ENCODE data around the gene NAGLU. TPM values are rescaled to one million over a fixed set of nuclear protein-coding genes. Genes with fewer than 3 reads are reported as not detected.
"Not testable (repeated sequence)": the region's sequence is repeated elsewhere in the genome, so short reads cannot be mapped to it uniquely, and the experiment has no call there.

NAGLU gene
- total and polyA plus RNA-seq, 4 donors, result 22.3 to 75.0 (median 40.3) TPM

DNA sequence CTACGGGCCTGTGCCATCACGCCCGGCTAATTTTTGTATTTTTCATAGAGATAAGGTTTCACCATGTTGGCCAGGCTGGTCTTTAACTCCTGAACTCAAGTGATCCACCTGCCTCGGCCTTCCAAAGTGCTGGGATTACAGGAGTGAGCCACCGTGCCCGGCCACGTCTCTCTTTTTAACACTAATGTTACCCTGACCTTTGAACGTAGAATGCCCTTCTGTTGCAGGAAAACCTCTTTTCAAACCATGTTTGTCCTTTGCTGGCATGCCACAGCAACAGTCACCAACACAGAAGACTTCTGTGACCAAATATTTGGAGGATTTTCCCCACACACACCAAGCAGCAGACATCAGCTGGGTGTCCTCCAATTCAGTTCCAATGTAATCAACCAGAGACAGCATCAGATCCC lies 8.8 kb downstream of the NAGLU start:
- H3K27me3 ChIP-seq (ENCODE audit: control insufficient read depth in 1 of 2, insufficient read depth in 2 of 2, low read length in 1 of 2), result no peaks in the 10 kb centered on the region
- DNase-seq (no peak), ATAC-seq (ENCODE audit: low FRiP score) (no peak)
- peaks cover 0 to 4% of the 10 kb centered on the region in 2 donors for H3K36me3 ChIP-seq (ENCODE audit: control insufficient read depth in 1 of 2, insufficient read depth in 2 of 2, low read length in 1 of 2)
- WGBS, 2 donors, result 61 to 63% methylated on average over 8 of the region's 8 CpGs
- no peak overlapping the region for H3K4me3 ChIP-seq (ENCODE audit: low read length in 2 of 2)
- intact Hi-C loops (cut with DNase I), result no loop called here
- no peaks in the 10 kb centered on the region for H3K9me3 ChIP-seq (ENCODE audit: control insufficient read depth, low read length)
- no peaks in the 10 kb centered on the region for H3K4me1 ChIP-seq (ENCODE audit: control insufficient read depth in 1 of 2, insufficient read depth in 2 of 2, low read length in 2 of 2)
- H3K27ac ChIP-seq (ENCODE audit: low read depth in 1 of 2, low read length in 2 of 2), result no peak overlapping the region

DNA sequence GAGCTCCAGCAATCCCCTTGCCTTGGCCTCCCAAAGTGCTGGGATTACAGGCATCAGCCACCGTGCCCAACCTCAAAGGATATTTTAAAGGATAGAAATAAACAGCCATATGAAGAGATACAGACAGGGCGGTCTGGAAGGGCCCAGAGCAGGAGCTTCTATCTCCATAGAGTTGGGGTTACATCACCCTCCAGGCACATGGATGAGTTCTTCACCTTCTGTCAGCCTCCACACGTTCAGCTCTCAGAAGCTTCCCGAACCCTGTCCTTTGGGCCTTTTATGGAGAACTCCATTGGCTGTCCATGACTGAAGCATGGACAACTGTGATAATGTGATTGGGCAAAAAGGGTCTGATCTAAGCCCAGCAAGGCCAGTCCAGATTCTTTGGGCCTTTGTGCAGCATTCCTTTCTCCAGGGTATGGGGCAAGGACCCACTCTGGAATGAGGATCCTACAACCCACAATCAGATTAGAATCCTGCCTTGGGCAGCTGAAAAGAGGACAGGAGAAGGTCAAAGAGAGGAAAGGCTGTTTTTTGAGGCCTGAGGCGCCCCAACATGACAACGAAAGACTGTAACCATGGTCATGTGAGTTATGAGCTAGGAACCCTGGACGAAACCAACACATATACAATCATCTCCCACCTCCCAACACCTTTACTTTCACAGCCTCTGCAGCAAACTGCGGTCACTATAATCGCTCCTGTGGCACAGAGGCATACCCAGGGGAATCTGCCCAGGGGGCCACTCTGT lies 9.9 kb downstream of the NAGLU start:
- H3K36me3 ChIP-seq (ENCODE audit: control insufficient read depth in 1 of 2, insufficient read depth in 2 of 2, low read length in 1 of 2); H3K4me1 ChIP-seq (ENCODE audit: control insufficient read depth in 1 of 2, insufficient read depth in 2 of 2, low read length in 2 of 2); H3K9me3 ChIP-seq (ENCODE audit: control insufficient read depth, low read length); ATAC-seq (ENCODE audit: low FRiP score); H3K27ac ChIP-seq (ENCODE audit: low read depth in 1 of 2, low read length in 2 of 2); intact Hi-C loops (cut with DNase I); DNase-seq; H3K27me3 ChIP-seq (ENCODE audit: control insufficient read depth in 1 of 2, insufficient read depth in 2 of 2, low read length in 1 of 2); H3K4me3 ChIP-seq (ENCODE audit: low read length in 2 of 2): not testable (repeated sequence)
- WGBS, 2 donors, result 86 to 87% methylated on average over 7 to 9 of the region's 9 CpGs

DNA sequence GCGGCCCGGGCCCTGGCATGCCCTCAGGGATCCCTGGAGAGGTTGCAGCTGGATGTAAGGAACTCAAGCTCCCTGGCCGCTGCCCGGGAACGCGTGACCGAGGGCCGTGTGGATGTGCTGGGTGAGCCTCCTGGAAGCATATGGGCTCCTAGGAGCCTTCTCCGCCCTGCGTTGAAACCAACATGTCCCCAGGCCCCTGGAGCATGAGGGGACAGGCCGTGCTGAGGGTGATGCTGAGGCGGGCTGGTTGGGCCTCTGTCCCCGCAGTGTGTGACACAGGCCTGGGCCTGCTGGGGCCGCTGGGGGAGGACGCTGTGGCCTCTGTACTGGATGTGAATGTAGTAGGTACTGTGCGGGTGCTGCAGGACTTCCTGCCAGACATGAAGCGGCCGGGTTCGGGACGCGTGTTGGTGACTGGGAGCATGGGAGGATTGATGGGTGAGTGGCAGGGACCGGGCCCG lies 11.0 kb downstream of the NAGLU start:
- 79 to 80% methylated on average over 23 of the region's 23 CpGs for WGBS, 2 donors
- no peaks in the 10 kb centered on the region for H3K27me3 ChIP-seq (ENCODE audit: control insufficient read depth in 1 of 2, insufficient read depth in 2 of 2, low read length in 1 of 2)
- intact Hi-C loops (cut with DNase I), result no loop called here
- ATAC-seq (ENCODE audit: low FRiP score), result no peak
- no peak overlapping the region for H3K4me3 ChIP-seq (ENCODE audit: low read length in 2 of 2)
- H3K9me3 ChIP-seq (ENCODE audit: control insufficient read depth, low read length), result no peaks in the 10 kb centered on the region
- H3K4me1 ChIP-seq (ENCODE audit: control insufficient read depth in 1 of 2, insufficient read depth in 2 of 2, low read length in 2 of 2), result no peaks in the 10 kb centered on the region
- H3K27ac ChIP-seq (ENCODE audit: low read depth in 1 of 2, low read length in 2 of 2), result no peak overlapping the region
- no peak for DNase-seq
- no peaks in the 10 kb centered on the region for H3K36me3 ChIP-seq (ENCODE audit: control insufficient read depth in 1 of 2, insufficient read depth in 2 of 2, low read length in 1 of 2)

DNA sequence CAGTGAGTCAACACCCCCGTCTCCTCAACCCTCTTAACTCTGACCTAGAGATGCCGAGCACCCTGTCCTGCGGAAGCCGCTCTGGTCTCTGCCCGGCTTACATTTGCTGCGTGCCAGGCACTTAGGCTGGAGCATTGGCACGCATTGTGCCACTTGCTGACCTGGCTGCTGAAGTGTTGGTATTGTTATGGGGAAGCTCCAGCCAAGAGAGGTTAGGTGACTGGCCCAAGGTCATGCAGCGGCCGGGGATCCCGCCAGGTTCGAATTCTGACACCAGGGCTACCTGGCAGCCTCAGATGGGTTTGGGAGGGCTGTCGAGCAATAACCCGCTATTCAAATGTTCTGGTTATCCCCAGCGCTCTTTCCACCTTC lies 11.6 kb downstream of the NAGLU start:
- ATAC-seq (ENCODE audit: low FRiP score) (no peak), DNase-seq (no peak)
- Histone ChIP-seq H3K36me3 (ENCODE audit: control insufficient read depth in 1 of 2, insufficient read depth in 2 of 2, low read length in 1 of 2) (no peaks in the 10 kb centered on the region), H3K4me1 (ENCODE audit: control insufficient read depth in 1 of 2, insufficient read depth in 2 of 2, low read length in 2 of 2) (no peaks in the 10 kb centered on the region), H3K4me3 (ENCODE audit: low read length in 2 of 2) (no peak overlapping the region), H3K27me3 (ENCODE audit: control insufficient read depth in 1 of 2, insufficient read depth in 2 of 2, low read length in 1 of 2) (no peaks in the 10 kb centered on the region), H3K27ac (ENCODE audit: low read depth in 1 of 2, low read length in 2 of 2) (no peak overlapping the region), H3K9me3 (ENCODE audit: control insufficient read depth, low read length) (no peaks in the 10 kb centered on the region)
- 90 to 94% methylated on average over 14 of the region's 14 CpGs for WGBS, 2 donors
- intact Hi-C loops (cut with DNase I), result no loop called here

DNA sequence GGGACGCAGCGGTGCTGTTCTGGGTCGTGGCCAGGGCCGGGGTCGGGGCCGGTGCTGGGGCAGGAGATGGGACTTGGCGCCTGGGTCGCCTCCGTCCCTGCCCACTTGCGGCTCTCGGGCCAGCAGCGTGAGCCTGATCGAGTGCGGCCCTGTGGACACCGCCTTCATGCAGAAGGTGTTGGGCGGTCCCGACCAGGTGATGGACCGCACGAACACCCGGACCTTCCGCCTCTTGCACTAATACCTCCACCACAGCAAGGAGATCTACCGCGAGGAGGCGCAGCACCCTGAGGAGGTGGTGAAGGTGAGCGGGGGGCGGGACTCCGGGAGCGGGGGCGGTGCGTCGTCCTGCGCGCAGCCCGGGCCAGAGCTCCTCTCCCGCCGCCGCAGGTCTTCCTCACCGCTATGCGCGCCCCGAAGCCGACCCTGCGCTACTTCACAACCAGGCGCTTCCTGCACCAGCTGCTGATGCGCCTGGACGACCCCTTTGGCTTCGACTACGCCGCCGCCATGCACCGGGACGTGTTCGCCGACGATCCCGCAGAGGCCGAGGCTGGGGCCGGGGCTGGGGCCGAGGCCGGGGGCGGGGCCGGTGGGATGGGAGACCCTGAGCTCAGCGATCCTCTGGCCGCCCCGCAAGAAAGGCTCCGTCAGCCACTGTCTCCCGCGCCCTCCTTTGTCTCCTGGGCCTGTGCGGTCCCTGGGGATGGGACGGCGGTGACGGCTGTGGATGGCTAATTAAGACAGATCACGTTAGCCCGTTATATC lies 12.2 kb downstream of the NAGLU start:
- peak in 1 of 2 donors; percentile 85 for DNase-seq
- no peaks in the 10 kb centered on the region for H3K9me3 ChIP-seq (ENCODE audit: control insufficient read depth, low read length)
- H3K4me3 ChIP-seq (ENCODE audit: low read length in 2 of 2), result no peak overlapping the region
- WGBS, 2 donors, result 52 to 55% methylated on average over 72 to 74 of the region's 74 CpGs
- H3K27ac ChIP-seq (ENCODE audit: low read depth in 1 of 2, low read length in 2 of 2), result no peak overlapping the region
- intact Hi-C loops (cut with DNase I), result no loop called here
- ATAC-seq (ENCODE audit: low FRiP score), result no peak
- no peaks in the 10 kb centered on the region for H3K4me1 ChIP-seq (ENCODE audit: control insufficient read depth in 1 of 2, insufficient read depth in 2 of 2, low read length in 2 of 2)
- H3K27me3 ChIP-seq (ENCODE audit: control insufficient read depth in 1 of 2, insufficient read depth in 2 of 2, low read length in 1 of 2), result no peaks in the 10 kb centered on the region
- no peaks in the 10 kb centered on the region for H3K36me3 ChIP-seq (ENCODE audit: control insufficient read depth in 1 of 2, insufficient read depth in 2 of 2, low read length in 1 of 2)

DNA sequence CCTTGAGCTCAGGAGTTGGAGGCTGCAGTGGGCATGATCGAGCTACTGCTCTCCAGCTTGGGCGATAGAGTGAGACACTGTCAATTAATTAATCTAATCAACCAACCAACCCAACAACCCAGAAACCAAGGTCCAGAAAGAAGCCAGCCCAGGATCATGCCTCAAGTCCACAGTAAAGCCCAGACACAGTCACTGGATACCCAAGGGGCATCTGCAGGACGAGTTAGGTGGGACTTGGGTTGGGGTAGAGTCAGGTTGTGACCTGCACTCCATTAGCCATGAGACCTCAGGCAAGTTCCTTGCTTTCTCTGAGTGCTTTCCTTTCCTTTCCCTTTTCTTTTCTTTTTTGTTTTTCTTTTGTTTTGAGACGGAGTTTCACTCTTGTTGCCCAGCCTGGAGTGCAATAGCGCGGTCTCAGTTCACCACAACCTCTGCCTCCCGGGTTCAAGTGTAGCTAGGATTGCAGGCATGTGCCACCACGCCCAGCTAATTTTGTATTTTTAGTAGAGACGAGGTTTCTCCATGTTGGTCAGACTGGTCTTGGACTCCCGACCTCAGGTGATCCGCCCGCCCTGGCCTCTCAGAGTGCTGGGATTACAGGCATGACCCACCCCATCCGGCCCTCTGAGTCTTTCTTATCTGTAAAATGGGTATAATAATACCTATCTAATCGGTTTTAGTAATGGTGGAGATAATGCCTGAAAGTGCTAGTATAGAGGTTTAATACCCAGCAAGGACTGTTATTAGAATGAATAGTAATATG lies 13.1 kb downstream of the NAGLU start:
- Histone ChIP-seq H3K36me3 (ENCODE audit: control insufficient read depth in 1 of 2, insufficient read depth in 2 of 2, low read length in 1 of 2) (no peaks in the 10 kb centered on the region), H3K27me3 (ENCODE audit: control insufficient read depth in 1 of 2, insufficient read depth in 2 of 2, low read length in 1 of 2) (no peaks in the 10 kb centered on the region), H3K27ac (ENCODE audit: low read depth in 1 of 2, low read length in 2 of 2) (no peak overlapping the region), H3K4me1 (ENCODE audit: control insufficient read depth in 1 of 2, insufficient read depth in 2 of 2, low read length in 2 of 2) (no peaks in the 10 kb centered on the region), H3K4me3 (ENCODE audit: low read length in 2 of 2) (no peak overlapping the region), H3K9me3 (ENCODE audit: control insufficient read depth, low read length) (no peaks in the 10 kb centered on the region)
- DNase-seq, result no peak
- WGBS, 2 donors, result 80 to 83% methylated on average over 14 of the region's 14 CpGs
- intact Hi-C loops (cut with DNase I), result no loop called here
- ATAC-seq (ENCODE audit: low FRiP score), result no peak

DNA sequence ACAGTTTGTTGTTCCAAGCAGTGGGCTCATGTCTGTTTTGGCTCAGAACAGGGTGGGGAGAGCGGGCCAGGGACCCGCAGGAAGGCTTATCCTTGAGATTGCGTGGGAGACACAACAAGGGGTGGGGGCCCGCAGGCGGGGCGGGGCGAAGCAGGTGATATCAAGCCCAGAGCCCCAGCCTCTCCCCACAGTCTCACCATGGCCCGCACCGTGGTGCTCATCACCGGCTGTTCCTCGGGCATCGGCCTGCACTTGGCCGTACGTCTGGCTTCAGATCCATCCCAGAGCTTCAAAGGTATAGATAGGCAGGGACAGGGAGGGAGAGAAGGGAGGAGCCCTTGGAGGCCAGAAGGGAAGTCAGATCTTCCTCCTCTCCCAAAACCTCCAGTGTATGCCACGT lies 16.7 kb downstream of the NAGLU start, which contains the start of gene HSD17B1:
Gene HSD17B1 (plus strand): TSS at position 188 of the 400 bp plus-strand sequence. CDS start 11 bp downstream, at position 199.
- ATAC-seq (ENCODE audit: low FRiP score); intact Hi-C loops (cut with DNase I); H3K27me3 ChIP-seq (ENCODE audit: control insufficient read depth in 1 of 2, insufficient read depth in 2 of 2, low read length in 1 of 2); H3K9me3 ChIP-seq (ENCODE audit: control insufficient read depth, low read length); H3K36me3 ChIP-seq (ENCODE audit: control insufficient read depth in 1 of 2, insufficient read depth in 2 of 2, low read length in 1 of 2); H3K4me3 ChIP-seq (ENCODE audit: low read length in 2 of 2); H3K27ac ChIP-seq (ENCODE audit: low read depth in 1 of 2, low read length in 2 of 2); H3K4me1 ChIP-seq (ENCODE audit: control insufficient read depth in 1 of 2, insufficient read depth in 2 of 2, low read length in 2 of 2): not testable (repeated sequence)
- 90 to 92% methylated on average over 15 of the region's 15 CpGs for WGBS, 2 donors
- DNase-seq, result peak in 1 of 2 donors; percentile 43

DNA sequence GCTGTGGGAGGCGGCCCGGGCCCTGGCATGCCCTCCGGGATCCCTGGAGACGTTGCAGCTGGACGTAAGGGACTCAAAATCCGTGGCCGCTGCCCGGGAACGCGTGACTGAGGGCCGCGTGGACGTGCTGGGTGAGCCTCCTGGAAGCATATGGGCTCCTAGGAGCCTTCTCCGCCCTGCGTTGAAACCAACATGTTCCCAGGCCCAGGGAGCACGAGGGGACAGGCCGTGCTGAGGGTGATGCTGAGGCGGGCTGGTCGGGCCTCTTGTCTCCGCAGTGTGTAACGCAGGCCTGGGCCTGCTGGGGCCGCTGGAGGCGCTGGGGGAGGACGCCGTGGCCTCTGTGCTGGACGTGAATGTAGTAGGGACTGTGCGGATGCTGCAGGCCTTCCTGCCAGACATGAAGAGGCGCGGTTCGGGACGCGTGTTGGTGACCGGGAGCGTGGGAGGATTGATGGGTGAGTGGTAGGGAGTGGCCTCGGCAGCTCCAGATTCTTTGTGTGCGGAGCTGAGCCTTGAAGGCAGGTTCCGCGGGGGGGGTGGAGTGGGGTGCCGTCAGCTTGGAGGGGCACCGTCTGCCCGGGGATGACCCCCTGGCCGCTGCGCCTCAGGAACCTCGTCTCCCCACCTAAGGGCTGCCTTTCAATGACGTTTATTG lies 17.2 kb downstream of the NAGLU start:
- Histone ChIP-seq H3K27me3 (ENCODE audit: control insufficient read depth in 1 of 2, insufficient read depth in 2 of 2, low read length in 1 of 2) (no peaks in the 10 kb centered on the region), H3K9me3 (ENCODE audit: control insufficient read depth, low read length) (no peaks in the 10 kb centered on the region), H3K4me1 (ENCODE audit: control insufficient read depth in 1 of 2, insufficient read depth in 2 of 2, low read length in 2 of 2) (no peaks in the 10 kb centered on the region), H3K27ac (ENCODE audit: low read depth in 1 of 2, low read length in 2 of 2) (no peak overlapping the region), H3K36me3 (ENCODE audit: control insufficient read depth in 1 of 2, insufficient read depth in 2 of 2, low read length in 1 of 2) (no peaks in the 10 kb centered on the region), H3K4me3 (ENCODE audit: low read length in 2 of 2) (no peak overlapping the region)
- ATAC-seq (ENCODE audit: low FRiP score) (no peak), DNase-seq (peak; percentile 50 to 78)
- WGBS, 2 donors, result 72 to 79% methylated on average over 45 of the region's 45 CpGs
- intact Hi-C loops (cut with DNase I), result no loop called here
